ENCODE results near the gene FRAS1. TPM values are rescaled to one million over a fixed set of nuclear protein-coding genes. Genes with fewer than 3 reads are reported as not detected.

FRAS1 gene
- total RNA-seq, 4 donors from 2014 or later, result 3.1 to 11.4 (median 6.7) TPM

DNA sequence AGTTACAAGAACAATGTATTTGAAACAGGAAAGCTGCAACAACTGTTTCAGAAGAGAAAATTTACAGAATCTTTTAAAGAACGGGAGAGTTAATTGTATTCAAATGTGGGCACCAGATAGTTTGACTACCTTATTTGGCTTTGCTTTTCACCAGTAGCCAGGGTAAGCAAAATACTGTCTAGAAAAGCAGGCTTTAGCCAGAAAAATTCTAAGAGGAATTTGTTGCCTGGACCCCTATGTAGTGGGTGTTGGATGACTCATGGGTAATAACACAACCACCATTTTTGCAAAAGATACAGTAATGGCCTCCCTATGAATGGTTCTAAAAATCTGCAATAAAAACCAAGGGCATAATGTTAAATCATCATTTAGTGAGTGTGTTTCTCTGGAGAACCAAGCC, 261.0 kb downstream of the FRAS1 start:
- TF ChIP-seq, protein P1, sequence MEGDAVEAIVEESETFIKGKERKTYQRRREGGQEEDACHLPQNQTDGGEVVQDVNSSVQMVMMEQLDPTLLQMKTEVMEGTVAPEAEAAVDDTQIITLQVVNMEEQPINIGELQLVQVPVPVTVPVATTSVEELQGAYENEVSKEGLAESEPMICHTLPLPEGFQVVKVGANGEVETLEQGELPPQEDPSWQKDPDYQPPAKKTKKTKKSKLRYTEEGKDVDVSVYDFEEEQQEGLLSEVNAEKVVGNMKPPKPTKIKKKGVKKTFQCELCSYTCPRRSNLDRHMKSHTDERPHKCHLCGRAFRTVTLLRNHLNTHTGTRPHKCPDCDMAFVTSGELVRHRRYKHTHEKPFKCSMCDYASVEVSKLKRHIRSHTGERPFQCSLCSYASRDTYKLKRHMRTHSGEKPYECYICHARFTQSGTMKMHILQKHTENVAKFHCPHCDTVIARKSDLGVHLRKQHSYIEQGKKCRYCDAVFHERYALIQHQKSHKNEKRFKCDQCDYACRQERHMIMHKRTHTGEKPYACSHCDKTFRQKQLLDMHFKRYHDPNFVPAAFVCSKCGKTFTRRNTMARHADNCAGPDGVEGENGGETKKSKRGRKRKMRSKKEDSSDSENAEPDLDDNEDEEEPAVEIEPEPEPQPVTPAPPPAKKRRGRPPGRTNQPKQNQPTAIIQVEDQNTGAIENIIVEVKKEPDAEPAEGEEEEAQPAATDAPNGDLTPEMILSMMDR (IDR thresholded peaks at IDR 0.05), result no peak
- no peak for TF ChIP-seq POLR2A (IDR thresholded peaks at IDR 0.05)
- 70 to 73% methylated on average over 1 of the region's 1 CpG for WGBS, 2 donors
- Histone ChIP-seq H3K27ac (no peak overlapping the region), H3K9me3 (no peaks in the 10 kb centered on the region), H3K36me3 (no peaks in the 10 kb centered on the region), H3K4me3 (no peak overlapping the region), H3K4me1 (no peaks in the 10 kb centered on the region), H3K27me3 (no peaks in the 10 kb centered on the region)
- no peak for DNase-seq
- intact Hi-C loops (cut with DNase I), result no loop called here

DNA sequence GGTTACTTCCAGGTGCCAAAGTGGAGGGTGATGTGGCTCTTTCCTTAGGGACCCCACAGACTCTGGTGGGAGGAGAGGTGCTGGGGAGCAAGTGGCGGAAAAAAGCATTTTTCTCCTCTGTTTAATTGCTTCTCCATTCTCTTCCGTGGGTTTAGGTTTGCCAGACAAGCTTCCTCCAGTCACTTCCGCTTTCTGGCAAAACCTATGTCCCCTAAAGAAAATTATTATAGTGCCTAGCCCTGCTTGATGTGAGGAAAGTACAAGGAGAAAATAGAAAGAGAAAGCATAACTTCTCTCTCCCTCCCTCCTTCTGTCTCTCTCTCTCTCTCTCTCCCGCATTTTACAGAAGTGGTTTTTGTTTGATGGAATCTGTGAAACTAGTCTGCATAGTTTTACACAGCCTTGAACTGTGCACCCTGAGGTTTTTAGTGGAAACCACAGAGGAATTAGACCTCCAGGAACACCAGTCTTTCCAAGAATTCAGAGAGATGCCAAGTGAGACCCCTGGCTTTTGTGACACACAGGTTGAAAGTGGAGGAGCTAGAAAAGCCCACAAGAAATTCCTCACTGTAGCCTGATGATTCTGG, 263.3 kb downstream of the FRAS1 start:
- 48 to 64% methylated on average over 4 of the region's 4 CpGs for WGBS, 2 donors
- Histone ChIP-seq H3K36me3 (no peaks in the 10 kb centered on the region), H3K27ac (no peak overlapping the region), H3K4me1 (no peaks in the 10 kb centered on the region), H3K9me3 (no peaks in the 10 kb centered on the region), H3K4me3 (no peak overlapping the region), H3K27me3 (no peaks in the 10 kb centered on the region)
- intact Hi-C loops (cut with DNase I), result no loop called here
- TF ChIP-seq, protein P1 (IDR thresholded peaks at IDR 0.05), result no peak
- TF ChIP-seq POLR2A (IDR thresholded peaks at IDR 0.05), result no peak
- no peak for DNase-seq

DNA sequence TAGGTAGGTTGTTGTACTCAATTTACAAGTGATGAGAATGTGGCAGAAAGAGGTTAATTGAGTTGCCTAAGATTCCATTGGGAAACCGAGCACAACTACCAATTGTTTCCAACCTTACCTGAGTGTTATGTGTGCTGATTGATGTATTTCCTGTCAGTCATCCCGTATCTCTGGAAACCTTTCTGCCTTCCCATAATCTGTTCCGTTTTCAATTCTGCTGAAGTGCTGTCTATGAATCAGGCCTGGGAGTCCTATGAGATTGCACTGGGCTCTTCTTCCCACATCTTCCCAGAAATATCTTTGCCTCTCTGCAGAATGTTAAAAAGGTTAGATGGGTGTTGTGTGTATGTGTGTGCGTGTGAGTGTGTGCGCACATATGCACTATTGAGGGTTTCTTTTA, 264.9 kb downstream of the FRAS1 start:
- H3K4me1 ChIP-seq, result no peaks in the 10 kb centered on the region
- H3K27ac ChIP-seq, result no peak overlapping the region
- intact Hi-C loops (cut with DNase I), result no loop called here
- H3K27me3 ChIP-seq, result no peaks in the 10 kb centered on the region
- no peak for TF ChIP-seq POLR2A (IDR thresholded peaks at IDR 0.05)
- TF ChIP-seq, protein P1 (IDR thresholded peaks at IDR 0.05), result no peak
- H3K36me3 ChIP-seq, result no peaks in the 10 kb centered on the region
- H3K9me3 ChIP-seq, result no peaks in the 10 kb centered on the region
- WGBS, 2 donors, result 87 to 92% methylated on average over 5 of the region's 5 CpGs
- no peak for DNase-seq
- no peak overlapping the region for H3K4me3 ChIP-seq

DNA sequence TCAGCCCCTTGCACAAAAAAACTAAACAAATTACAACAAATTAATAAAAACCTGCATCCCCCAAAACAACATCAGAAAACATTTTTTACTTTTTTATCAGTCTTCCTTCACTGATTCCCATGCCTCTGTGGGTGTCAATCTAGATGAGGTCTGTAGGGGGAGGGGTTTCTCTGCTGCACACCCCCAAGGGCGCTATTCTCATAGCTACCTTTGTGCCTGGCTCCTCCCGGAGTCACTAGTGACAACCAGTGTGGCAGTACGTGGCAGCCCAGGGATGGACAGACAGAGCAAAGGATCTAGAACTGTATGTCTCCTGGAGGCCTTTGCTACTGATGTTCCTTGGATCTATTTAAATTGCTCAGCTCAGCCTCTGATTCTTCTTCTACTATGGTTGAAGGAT, 266.3 kb downstream of the FRAS1 start:
- intact Hi-C loops (cut with DNase I), result no loop called here
- H3K9me3 ChIP-seq, result no peaks in the 10 kb centered on the region
- H3K27ac ChIP-seq, result no peak overlapping the region
- DNase-seq, result no peak
- H3K4me1 ChIP-seq, result no peaks in the 10 kb centered on the region
- WGBS, 2 donors, result 80 to 81% methylated on average over 3 of the region's 3 CpGs
- TF ChIP-seq, protein P1 (IDR thresholded peaks at IDR 0.05), result no peak
- TF ChIP-seq POLR2A (IDR thresholded peaks at IDR 0.05), result no peak
- H3K4me3 ChIP-seq, result no peak overlapping the region
- no peaks in the 10 kb centered on the region for H3K36me3 ChIP-seq
- H3K27me3 ChIP-seq, result no peaks in the 10 kb centered on the region

DNA sequence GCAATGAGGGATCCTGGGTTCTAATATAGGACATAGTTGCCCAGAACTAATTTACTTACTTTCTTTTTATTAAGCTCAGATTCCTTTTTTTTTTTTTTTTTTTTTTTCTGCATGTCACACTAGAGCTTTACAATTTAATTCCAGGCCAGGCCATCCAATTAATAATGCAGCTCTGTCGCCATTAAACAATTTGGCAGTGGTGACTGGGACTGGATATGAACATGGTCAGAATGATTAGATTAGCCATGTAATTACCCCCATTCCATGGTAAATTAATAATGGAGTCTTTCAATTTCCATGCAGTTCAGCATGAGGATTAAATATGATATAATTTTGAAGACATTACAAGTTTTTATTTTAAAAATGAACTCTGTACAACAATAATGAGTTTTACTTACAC, 267.5 kb downstream of the FRAS1 start:
- TF ChIP-seq, protein P1 (IDR thresholded peaks at IDR 0.05), result no peak
- TF ChIP-seq POLR2A (IDR thresholded peaks at IDR 0.05), result no peak
- Histone ChIP-seq H3K36me3 (no peaks in the 10 kb centered on the region), H3K27ac (no peak overlapping the region), H3K9me3 (no peaks in the 10 kb centered on the region), H3K4me1 (no peaks in the 10 kb centered on the region), H3K4me3 (no peak overlapping the region), H3K27me3 (no peaks in the 10 kb centered on the region)
- intact Hi-C loops (cut with DNase I), result no loop called here
- no peak for DNase-seq
- 64 to 92% methylated on average over 1 of the region's 1 CpG for WGBS, 2 donors
